ENCODE measurements around the gene AXL.
A peak's percentile ranks its signal among the peaks of the same experiment; 100 is the strongest.
"Not testable (repeated sequence)": the region's sequence is repeated elsewhere in the genome, so short reads cannot be mapped to it uniquely, and the experiment has no call there.

The AXL gene

GRCh38 chr19:41206926-41207750 lies 11.9 kb upstream of the AXL start:
- DNase-seq = no peak

GRCh38 chr19:41214161-41214560 lies 4.9 kb upstream of the AXL start:
- DNase-seq = no peak

GRCh38 chr19:41217741-41218140 lies 1.3 kb upstream of the AXL start:
- no peak for DNase-seq

GRCh38 chr19:41218249-41218614 lies 791 bp upstream of the AXL start:
- no peak for DNase-seq

- DNase-seq = no peak
Measured at GRCh38 chr19:41219924-41220567, 1.0 kb downstream of the AXL start.

- DNase-seq = peak in 1 of 2 donors; percentile 22
Measured at GRCh38 chr19:41220811-41221210, 1.8 kb downstream of the AXL start.

- DNase-seq = no peak
Measured at GRCh38 chr19:41221514-41222205, 2.6 kb downstream of the AXL start.

- no peak for DNase-seq
Measured at GRCh38 chr19:41222240-41222639, 3.2 kb downstream of the AXL start.

GRCh38 chr19:41223431-41224234 lies 4.6 kb downstream of the AXL start:
- DNase-seq = no peak

GRCh38 chr19:41224632-41225031 lies 5.6 kb downstream of the AXL start:
- DNase-seq = no peak

GRCh38 chr19:41225238-41226052 lies 6.4 kb downstream of the AXL start:
- DNase-seq = peak; percentile 62 to 82

- peak in 1 of 2 donors; percentile 43 for DNase-seq
Measured at GRCh38 chr19:41226053-41226873, 7.2 kb downstream of the AXL start.

GRCh38 chr19:41226874-41227390 lies 7.9 kb downstream of the AXL start:
- no peak for DNase-seq

- no peak for DNase-seq
Measured at GRCh38 chr19:41228486-41228885, 9.5 kb downstream of the AXL start.

GRCh38 chr19:41229338-41229737 lies 10.3 kb downstream of the AXL start:
- DNase-seq = not testable (repeated sequence)

- no peak for DNase-seq
Measured at GRCh38 chr19:41230067-41230857, 11.2 kb downstream of the AXL start.

GRCh38 chr19:41232686-41233085 lies 13.7 kb downstream of the AXL start:
- peak; percentile 44 to 57 for DNase-seq

GRCh38 chr19:41233748-41234240 lies 14.8 kb downstream of the AXL start:
- DNase-seq = peak; percentile 96 to 97

GRCh38 chr19:41234512-41235168 lies 15.6 kb downstream of the AXL start:
- DNase-seq = no peak

All from inflammatory macrophage (primary cell).